Daoy (cell line): ENCODE results near the gene LAMA3. TPM values are rescaled to one million over a fixed set of nuclear protein-coding genes. Genes with fewer than 3 reads are reported as not detected.

Source experiments
- DNase-seq: peaks from one replicate; pipeline ENCODE4 v3.0.0-alpha.2; 2015; ENCODE audit warnings: low read depth
- total RNA-seq: library from RNA; depleted of rRNA; stranded (reverse); fragments of >200 nt; shearing (Covaris generic); gene quantifications from 2 replicates; pipeline ENCODE4 v1.2.3, GENCODE V29; 2014

LAMA3 gene
- total RNA-seq, 1 experiment from 2014 or later: 1.4 TPM

DNA sequence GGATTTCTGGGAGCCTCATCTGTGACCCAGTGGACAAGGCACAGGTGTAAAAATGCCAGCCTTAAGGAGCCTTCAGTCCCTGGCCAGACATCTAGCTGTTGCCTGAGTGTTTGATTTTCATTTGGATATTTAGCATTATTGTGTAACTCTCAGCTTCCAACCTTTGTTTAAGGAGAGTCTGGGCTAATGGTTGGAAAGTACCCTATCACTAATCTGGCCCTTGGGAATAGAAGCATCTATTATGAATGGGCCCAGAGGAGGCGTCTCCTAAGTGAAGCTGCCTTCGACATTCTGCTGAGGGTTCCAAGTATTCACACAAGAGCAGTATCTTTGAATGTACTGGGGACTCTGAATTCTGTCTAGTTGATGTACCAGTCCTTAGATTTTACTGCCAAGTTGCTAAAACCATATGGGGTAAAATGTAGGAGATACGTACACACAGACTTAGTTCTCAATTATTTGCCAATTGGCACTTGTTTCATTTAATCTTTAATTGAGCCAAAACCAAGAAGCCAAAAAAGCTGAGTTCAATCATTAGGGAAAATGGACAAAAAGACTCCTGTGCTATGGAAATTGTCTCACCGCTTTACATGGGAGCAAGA lies 19.3 kb upstream of the LAMA3 start:
- no peak for DNase-seq

DNA sequence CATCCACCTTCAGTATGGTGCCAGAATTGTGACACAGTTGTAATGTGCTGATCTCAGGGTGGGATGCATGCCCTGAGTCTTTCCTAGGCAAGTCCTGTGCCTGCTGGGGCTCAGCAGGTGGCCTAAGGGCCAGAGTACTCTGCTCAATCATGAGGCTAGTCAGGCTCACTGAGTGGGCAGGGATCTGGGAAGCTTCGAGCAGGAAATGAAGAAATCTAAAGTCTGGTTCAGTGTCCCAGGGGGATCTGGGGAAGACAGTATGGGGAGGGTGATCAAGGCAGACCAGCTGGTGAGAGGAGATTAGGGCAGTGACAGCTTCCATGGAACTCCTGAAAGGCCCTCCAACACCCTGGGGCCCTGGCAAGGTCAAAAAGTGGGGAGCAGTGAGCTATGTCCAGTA lies 17.7 kb upstream of the LAMA3 start:
- DNase-seq: no peak

- DNase-seq: no peak
These were observed 15.5 kb upstream of the LAMA3 start for GRCh38 chr18:23673725-23674124.

- no peak for DNase-seq
These were observed 14.0 kb upstream of the LAMA3 start for GRCh38 chr18:23675236-23675635.

DNA sequence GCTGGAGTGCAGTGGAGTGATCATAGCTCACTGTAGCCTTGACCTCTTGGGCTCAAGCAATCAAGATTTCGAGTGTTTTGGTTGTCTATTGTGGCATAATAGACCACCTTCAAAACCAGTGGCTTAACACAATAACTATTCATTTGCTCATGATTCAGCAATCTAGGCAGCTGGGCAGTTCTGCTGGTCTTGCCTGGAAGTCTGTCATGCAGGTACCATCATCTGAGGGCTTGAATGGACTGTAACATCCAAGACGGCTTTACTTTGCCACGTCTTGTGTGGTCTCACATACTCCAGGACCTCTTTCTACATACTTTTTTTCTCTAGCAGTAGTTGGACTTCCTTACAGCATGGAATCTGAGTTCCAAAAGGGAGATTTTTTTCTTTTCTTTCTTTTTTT lies 13.4 kb upstream of the LAMA3 start:
- DNase-seq: no peak

DNA sequence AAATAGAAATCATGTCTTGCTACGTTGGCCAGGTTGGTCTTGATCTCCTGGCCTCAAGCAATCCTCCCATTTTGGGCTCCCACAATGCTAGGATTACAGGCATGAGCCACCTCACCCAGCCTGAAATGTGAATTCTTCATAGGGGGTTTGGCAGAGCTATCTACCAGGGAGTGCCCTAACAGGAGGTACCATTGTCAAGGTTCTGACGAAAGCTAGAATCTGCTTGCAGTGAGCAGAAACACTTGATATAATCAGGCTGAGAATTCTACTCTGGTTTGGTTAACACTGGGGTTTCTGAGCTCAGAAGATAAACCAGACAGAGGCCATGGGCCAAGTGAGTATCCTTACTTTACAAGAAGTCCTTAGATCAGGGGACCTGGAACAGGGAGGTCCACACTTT lies 7.2 kb upstream of the LAMA3 start:
- no peak for DNase-seq

DNA sequence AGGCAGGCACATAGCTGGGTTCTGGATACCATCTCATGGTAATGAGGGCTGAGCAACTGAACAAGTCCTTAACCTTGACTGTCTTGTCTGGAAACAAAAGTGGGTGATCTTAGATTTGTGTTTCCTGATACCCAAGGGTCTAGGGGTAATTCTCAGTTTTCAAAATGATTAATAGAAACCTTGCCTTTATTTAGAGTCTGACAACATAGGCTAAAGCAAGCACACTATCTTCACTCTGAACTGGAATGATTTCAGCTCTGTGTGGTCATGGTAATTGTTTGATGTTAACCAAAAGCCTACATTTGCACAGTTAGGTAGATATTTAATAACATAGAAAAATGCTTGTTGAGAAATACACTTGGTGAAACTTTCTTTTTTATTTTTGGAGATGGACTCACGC lies 6.8 kb upstream of the LAMA3 start:
- DNase-seq: no peak

DNA sequence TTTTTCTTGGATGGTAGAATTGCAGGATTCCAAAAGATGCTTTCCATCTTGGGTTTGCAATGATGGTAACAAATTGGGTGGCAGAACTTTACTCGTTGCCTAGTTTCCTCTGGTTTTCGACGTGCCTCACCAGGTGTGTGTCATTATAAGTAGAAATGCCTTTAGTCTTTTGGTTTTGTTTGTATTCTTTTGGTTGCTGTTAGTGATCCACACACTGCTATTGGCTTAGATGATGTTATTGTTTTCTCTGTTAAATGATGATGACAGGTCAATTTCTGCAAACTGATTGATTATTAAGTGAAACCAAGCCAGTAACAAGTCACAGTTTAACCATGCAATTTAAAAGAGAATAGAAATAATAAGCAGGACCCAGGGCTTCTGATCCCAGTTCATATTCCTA lies 6.1 kb upstream of the LAMA3 start:
- no peak for DNase-seq

DNA sequence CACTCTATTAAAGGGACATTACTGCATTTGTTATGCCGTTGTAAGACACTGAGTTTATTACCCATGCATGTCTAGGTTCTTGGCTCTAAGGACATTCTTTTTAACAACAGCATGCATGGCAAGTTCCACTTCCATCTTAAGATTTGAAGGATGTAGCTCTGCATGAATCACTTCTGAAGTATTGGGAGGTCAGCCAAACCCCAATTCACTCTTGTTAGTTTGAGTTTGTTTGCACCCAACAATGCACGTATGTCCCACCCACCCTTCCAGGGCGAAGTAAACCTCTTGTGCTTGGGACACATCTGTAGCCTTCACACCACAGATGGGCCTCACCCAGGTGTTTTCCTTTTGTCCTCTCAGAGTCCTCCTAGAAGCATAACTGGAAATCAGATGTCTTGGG lies 5.6 kb upstream of the LAMA3 start:
- no peak for DNase-seq

GRCh38 chr18:23684515-23685197 lies 4.6 kb upstream of the LAMA3 start:
- no peak for DNase-seq

DNA sequence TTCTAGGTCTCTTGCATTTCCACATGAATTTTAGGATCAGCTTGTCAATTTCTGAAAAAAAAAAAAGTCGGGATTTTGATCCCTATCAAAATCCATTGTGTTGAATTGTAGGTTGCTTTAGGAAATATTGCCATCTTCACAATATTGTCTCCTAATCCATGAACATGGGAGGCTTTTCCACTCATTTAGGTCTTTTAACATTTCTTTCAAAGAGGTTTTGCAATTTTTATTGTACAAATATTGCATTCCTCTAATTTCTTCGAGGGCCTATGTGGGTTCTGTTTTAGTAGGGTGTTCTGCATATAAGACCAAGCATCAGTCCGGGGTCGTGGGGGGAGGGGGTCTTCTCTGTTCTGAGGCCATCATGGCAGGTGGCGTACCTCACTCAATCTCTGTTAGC lies 725 bp upstream of the LAMA3 start:
- no peak for DNase-seq

DNA sequence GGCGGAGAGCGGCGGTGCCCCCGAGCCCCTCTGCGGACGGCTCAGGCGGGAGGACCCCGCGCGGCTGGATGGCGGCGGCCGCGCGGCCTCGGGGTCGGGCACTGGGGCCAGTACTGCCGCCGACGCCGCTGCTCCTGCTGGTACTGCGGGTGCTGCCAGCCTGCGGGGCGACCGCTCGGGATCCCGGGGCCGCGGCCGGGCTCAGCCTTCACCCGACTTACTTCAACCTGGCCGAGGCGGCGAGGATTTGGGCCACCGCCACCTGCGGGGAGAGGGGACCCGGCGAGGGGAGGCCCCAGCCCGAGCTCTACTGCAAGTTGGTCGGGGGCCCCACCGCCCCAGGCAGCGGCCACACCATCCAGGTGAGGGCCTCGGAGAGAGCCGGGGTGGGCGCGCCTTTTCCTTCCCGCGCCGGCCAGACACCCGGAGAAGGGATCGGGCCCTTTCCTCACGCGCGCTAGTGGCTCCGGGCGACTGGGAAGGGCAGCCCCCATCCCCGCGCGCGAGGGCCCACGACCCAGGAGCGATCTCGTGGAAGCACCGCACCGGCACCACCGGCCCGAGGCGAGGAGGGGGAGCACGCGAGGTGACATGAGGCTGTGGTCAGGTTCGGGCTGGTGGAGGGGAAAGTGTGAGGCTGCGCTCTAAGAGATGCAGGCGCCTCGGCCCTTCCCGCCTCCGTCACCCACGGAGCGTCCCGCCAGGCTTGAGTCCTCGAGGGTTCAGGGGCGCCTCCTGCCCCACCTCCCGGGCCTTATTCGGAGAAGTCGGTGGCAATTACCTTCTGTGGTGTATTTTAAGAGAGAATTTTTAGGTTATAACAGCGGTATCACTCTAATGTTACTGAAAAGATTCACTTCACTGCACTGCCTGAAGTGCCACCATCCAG lies 607 bp downstream of the LAMA3 start:
- DNase-seq: no peak

DNA sequence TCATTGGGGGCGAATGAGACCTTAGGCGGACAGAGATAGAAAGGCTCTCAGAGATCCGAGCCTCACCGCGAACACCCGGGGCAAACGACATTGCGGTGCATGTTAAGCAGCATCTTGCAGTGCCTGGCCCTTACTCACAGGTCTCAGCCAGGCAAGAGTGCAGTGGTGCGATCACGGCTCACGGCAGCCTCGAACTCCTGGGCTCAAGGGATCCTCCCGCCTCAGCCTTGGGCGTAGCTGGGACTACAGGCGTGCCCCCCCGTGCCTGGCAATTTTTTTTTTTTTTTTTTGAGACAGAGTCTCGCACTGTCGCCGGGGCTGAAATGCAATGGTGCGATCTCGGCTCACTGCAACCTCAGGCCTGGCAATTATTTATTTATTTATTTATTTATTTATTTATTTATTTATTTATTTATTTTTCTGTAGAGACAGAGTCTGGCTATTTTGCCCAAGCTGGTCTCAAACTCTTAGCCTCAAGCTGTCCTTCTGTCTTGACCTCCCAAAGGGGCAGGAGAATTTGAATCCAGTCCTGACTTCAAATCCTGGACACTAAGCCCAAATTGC lies 1.3 kb downstream of the LAMA3 start:
- DNase-seq: no peak

- DNase-seq: peak; percentile 4
These were observed 4.6 kb downstream of the LAMA3 start for GRCh38 chr18:23693846-23694245.

DNA sequence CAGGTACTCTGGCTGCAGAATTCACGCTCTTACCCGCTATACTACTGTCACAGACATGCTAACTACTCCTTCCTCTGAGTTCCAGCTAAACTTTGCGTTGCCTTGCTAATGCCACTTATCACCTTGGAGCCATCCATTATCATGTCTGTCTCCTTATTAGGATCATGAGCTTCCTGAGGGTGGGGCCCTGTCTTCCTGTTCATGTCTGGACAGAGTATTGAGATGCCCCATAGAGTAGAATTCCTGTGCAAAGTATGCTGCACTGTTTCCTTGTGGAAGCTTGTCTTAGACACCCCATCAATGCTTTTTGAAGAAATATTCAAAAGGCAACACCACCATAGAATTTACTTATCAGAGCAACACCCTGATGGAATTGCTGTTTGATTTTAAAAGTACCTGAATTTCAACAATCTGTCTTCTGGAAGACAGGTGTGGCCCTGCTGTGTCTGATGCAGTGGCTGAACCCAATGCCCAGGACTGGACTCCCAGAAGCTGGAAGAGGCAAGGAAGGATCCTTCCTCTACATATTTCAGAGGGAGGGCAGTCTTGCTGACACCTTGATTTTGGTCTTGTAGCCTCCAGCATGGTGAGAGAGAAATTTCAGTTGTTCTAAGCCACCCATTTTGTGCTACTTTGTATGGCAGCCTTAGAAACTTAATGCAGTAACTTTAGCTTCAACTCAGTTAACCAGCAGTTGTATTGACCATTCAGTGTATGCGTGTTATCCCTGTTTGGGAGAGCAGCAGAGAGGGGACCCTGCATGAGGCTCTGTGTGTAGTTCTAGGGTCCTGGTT lies 5.6 kb downstream of the LAMA3 start:
- DNase-seq: no peak

- no peak for DNase-seq
These were observed 11.8 kb downstream of the LAMA3 start for GRCh38 chr18:23701017-23701416.

- DNase-seq: no peak
These were observed 12.4 kb downstream of the LAMA3 start for GRCh38 chr18:23701544-23702064.

DNA sequence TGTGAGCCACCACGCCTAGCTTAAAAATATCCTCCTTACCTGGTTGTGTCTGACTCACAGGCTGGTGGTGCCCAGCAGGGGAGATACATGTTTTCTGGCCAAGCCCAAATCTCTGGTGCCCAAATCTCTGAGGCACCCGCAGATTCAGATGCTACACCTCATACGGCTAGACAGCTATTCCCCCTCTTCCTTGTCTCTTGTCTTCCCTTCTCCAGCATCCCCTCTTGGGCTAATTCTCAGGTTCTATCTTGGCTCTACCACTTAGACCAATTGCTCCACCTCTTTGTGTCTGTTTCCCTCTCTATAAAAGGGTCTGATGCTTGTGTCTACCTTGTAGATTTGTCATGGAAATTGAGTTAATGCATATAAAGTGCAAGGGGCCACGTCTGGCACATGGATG lies 13.4 kb downstream of the LAMA3 start:
- DNase-seq: no peak

- peak; percentile 53 for DNase-seq
These were observed 14.1 kb downstream of the LAMA3 start for GRCh38 chr18:23703057-23703986.

DNA sequence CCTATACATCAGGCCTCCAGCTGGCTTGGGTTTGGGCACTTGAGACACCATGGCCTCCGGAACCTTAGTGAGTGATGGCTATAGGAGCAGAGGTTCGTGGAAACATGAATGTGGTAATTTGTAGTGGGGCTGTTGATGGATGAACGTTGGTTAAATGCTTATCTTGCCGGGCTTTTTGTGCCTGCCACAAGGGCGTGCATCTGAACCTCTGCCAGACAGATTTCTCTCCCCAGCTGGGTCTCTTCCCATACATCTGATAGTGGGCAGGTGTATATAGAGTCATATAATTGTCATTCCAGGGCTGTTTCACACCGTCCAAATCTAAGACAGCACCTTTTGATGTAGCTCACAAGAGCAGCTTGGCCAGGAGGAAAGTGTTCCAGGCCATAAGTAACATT lies 14.7 kb downstream of the LAMA3 start:
- DNase-seq: no peak
